K562 (cell line): ENCODE results near the gene BEST2. TPM values are rescaled to one million over a fixed set of nuclear protein-coding genes. Genes with fewer than 3 reads are reported as not detected.

Experiments
- L3MBTL2 ChIP-seq: fragments of 450-650 bp; IDR thresholded peaks from 2 replicates; pipeline ENCODE4 v1.6.1; 2016; ENCODE audit warnings: mild to moderate bottlenecking, moderate library complexity
- polyA plus RNA-seq, 8 experiments: library from polyadenylated mRNA; depleted of rRNA in 4 of 8; stranded (reverse) in 5 of 8; unstranded in 3 of 8; fragments of >200 nt; fragmentation: Nextera tagmentation in 2 of 8; fragmentation: Illumina TruSeq in 1 of 8; extraction: Ambion mirVana in 2 of 8; extraction: Trizol in 1 of 8; gene quantifications; 2 replicates each; pipeline versions ENCODE4 v1.2.1 to v1.2.3, GENCODE V29; 2011 to 2014; ENCODE audit warnings: inconsistent platforms in 1 of 8, missing spikeins in 1 of 8
- total RNA-seq, 7 experiments: library from RNA; depleted of rRNA in 6 of 7; stranded (reverse); fragments of >200 nt in 6 of 7; fragmentation: Illumina TruSeq in 2 of 7; extraction: Trizol in 2 of 7; gene quantifications; 2 replicates each; pipeline versions ENCODE4 v1.2.1 to v1.2.3, GENCODE V29; 2011 to 2021; ENCODE audit warnings: low replicate concordance in 1 of 7
- TF ChIP-seq, protein P1 (sequence below): fragments of 450-650 bp; IDR thresholded peaks from 2 replicates; pipeline ENCODE4 v1.6.1; 2016; ENCODE audit warnings: low read depth
- TF ChIP-seq, protein P2 (sequence below): fragments of 450-650 bp; IDR thresholded peaks from 2 replicates; pipeline ENCODE4 v1.6.1; 2016; ENCODE audit warnings: mild to moderate bottlenecking, moderate library complexity
- TF ChIP-seq, protein P3 (sequence below): fragments of 450-650 bp; IDR thresholded peaks from 2 replicates; pipeline ENCODE4 v1.7.1; 2018; ENCODE audit warnings: mild to moderate bottlenecking, low read depth; ENCODE audit not compliant: partially characterized antibody

BEST2 gene
- total and polyA plus RNA-seq, 9 of the 15 experiments (the other 6 are each of a cell fraction or from before 2014, with no cell fraction given) = not detected

DNA sequence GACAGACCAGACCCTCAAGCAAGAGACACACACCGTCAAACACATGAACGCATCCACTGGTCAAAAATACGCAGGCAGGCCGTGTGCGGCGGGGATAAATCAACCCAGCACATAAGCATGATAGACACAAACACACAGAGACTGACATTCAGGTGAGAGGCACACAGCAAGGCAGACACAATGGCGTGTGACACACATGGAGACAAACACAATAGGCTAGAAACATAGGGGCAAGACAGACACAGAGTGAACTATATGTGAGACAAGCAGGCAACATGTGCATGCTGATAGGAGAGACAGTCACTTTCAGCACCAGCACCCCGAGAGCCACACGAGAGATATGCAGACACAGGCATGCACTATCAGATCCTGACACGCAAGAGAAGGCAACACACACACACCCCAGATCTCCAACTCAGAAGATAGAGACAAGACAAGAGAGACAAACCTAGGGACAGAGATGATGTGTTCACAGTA, 32.8 kb downstream of the BEST2 start (continued):
- TF ChIP-seq, protein P1, sequence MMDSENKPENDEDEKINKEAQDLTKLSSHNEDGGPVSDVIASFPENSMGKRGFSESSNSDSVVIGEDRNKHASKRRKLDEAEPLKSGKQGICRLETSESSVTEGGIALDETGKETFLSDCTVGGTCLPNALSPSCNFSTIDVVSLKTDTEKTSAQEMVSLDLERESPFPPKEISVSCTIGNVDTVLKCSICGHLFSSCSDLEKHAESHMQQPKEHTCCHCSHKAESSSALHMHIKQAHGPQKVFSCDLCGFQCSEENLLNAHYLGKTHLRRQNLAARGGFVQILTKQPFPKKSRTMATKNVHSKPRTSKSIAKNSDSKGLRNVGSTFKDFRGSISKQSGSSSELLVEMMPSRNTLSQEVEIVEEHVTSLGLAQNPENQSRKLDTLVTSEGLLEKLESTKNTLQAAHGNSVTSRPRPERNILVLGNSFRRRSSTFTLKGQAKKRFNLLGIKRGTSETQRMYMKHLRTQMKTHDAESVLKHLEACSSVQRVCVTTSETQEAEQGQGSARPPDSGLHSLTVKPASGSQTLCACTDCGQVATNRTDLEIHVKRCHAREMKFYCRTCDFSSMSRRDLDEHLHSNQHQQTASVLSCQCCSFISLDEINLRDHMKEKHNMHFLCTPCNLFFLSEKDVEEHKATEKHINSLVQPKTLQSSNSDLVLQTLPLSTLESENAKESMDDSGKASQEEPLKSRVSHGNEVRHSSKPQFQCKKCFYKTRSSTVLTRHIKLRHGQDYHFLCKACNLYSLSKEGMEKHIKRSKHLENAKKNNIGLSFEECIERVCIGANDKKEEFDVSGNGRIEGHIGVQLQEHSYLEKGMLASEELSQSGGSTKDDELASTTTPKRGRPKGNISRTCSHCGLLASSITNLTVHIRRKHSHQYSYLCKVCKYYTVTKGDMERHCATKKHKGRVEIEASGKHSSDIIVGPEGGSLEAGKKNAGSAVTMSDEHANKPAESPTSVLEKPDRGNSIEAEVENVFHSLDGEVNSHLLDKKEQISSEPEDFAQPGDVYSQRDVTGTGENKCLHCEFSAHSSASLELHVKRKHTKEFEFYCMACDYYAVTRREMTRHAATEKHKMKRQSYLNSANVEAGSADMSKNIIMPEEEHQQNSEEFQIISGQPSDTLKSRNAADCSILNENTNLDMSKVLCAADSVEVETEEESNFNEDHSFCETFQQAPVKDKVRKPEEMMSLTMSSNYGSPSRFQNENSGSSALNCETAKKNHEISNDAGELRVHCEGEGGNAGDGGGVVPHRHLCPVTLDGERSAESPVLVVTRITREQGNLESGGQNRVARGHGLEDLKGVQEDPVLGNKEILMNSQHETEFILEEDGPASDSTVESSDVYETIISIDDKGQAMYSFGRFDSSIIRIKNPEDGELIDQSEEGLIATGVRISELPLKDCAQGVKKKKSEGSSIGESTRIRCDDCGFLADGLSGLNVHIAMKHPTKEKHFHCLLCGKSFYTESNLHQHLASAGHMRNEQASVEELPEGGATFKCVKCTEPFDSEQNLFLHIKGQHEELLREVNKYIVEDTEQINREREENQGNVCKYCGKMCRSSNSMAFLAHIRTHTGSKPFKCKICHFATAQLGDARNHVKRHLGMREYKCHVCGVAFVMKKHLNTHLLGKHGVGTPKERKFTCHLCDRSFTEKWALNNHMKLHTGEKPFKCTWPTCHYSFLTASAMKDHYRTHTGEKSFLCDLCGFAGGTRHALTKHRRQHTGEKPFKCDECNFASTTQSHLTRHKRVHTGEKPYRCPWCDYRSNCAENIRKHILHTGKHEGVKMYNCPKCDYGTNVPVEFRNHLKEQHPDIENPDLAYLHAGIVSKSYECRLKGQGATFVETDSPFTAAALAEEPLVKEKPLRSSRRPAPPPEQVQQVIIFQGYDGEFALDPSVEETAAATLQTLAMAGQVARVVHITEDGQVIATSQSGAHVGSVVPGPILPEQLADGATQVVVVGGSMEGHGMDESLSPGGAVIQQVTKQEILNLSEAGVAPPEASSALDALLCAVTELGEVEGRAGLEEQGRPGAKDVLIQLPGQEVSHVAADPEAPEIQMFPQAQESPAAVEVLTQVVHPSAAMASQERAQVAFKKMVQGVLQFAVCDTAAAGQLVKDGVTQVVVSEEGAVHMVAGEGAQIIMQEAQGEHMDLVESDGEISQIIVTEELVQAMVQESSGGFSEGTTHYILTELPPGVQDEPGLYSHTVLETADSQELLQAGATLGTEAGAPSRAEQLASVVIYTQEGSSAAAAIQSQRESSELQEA = 0 out of 2 replicates have a peak, but pooled peaks have one; percentile 23
- TF ChIP-seq, protein P2, sequence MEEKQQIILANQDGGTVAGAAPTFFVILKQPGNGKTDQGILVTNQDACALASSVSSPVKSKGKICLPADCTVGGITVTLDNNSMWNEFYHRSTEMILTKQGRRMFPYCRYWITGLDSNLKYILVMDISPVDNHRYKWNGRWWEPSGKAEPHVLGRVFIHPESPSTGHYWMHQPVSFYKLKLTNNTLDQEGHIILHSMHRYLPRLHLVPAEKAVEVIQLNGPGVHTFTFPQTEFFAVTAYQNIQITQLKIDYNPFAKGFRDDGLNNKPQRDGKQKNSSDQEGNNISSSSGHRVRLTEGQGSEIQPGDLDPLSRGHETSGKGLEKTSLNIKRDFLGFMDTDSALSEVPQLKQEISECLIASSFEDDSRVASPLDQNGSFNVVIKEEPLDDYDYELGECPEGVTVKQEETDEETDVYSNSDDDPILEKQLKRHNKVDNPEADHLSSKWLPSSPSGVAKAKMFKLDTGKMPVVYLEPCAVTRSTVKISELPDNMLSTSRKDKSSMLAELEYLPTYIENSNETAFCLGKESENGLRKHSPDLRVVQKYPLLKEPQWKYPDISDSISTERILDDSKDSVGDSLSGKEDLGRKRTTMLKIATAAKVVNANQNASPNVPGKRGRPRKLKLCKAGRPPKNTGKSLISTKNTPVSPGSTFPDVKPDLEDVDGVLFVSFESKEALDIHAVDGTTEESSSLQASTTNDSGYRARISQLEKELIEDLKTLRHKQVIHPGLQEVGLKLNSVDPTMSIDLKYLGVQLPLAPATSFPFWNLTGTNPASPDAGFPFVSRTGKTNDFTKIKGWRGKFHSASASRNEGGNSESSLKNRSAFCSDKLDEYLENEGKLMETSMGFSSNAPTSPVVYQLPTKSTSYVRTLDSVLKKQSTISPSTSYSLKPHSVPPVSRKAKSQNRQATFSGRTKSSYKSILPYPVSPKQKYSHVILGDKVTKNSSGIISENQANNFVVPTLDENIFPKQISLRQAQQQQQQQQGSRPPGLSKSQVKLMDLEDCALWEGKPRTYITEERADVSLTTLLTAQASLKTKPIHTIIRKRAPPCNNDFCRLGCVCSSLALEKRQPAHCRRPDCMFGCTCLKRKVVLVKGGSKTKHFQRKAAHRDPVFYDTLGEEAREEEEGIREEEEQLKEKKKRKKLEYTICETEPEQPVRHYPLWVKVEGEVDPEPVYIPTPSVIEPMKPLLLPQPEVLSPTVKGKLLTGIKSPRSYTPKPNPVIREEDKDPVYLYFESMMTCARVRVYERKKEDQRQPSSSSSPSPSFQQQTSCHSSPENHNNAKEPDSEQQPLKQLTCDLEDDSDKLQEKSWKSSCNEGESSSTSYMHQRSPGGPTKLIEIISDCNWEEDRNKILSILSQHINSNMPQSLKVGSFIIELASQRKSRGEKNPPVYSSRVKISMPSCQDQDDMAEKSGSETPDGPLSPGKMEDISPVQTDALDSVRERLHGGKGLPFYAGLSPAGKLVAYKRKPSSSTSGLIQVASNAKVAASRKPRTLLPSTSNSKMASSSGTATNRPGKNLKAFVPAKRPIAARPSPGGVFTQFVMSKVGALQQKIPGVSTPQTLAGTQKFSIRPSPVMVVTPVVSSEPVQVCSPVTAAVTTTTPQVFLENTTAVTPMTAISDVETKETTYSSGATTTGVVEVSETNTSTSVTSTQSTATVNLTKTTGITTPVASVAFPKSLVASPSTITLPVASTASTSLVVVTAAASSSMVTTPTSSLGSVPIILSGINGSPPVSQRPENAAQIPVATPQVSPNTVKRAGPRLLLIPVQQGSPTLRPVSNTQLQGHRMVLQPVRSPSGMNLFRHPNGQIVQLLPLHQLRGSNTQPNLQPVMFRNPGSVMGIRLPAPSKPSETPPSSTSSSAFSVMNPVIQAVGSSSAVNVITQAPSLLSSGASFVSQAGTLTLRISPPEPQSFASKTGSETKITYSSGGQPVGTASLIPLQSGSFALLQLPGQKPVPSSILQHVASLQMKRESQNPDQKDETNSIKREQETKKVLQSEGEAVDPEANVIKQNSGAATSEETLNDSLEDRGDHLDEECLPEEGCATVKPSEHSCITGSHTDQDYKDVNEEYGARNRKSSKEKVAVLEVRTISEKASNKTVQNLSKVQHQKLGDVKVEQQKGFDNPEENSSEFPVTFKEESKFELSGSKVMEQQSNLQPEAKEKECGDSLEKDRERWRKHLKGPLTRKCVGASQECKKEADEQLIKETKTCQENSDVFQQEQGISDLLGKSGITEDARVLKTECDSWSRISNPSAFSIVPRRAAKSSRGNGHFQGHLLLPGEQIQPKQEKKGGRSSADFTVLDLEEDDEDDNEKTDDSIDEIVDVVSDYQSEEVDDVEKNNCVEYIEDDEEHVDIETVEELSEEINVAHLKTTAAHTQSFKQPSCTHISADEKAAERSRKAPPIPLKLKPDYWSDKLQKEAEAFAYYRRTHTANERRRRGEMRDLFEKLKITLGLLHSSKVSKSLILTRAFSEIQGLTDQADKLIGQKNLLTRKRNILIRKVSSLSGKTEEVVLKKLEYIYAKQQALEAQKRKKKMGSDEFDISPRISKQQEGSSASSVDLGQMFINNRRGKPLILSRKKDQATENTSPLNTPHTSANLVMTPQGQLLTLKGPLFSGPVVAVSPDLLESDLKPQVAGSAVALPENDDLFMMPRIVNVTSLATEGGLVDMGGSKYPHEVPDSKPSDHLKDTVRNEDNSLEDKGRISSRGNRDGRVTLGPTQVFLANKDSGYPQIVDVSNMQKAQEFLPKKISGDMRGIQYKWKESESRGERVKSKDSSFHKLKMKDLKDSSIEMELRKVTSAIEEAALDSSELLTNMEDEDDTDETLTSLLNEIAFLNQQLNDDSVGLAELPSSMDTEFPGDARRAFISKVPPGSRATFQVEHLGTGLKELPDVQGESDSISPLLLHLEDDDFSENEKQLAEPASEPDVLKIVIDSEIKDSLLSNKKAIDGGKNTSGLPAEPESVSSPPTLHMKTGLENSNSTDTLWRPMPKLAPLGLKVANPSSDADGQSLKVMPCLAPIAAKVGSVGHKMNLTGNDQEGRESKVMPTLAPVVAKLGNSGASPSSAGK = peak; percentile 68
- TF ChIP-seq, protein P3, sequence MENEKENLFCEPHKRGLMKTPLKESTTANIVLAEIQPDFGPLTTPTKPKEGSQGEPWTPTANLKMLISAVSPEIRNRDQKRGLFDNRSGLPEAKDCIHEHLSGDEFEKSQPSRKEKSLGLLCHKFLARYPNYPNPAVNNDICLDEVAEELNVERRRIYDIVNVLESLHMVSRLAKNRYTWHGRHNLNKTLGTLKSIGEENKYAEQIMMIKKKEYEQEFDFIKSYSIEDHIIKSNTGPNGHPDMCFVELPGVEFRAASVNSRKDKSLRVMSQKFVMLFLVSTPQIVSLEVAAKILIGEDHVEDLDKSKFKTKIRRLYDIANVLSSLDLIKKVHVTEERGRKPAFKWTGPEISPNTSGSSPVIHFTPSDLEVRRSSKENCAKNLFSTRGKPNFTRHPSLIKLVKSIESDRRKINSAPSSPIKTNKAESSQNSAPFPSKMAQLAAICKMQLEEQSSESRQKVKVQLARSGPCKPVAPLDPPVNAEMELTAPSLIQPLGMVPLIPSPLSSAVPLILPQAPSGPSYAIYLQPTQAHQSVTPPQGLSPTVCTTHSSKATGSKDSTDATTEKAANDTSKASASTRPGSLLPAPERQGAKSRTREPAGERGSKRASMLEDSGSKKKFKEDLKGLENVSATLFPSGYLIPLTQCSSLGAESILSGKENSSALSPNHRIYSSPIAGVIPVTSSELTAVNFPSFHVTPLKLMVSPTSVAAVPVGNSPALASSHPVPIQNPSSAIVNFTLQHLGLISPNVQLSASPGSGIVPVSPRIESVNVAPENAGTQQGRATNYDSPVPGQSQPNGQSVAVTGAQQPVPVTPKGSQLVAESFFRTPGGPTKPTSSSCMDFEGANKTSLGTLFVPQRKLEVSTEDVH = no peak
- TF ChIP-seq L3MBTL2 = peak; percentile 78
